Measurements from ENCODE around the gene RCE1.

Gene RCE1

DNA sequence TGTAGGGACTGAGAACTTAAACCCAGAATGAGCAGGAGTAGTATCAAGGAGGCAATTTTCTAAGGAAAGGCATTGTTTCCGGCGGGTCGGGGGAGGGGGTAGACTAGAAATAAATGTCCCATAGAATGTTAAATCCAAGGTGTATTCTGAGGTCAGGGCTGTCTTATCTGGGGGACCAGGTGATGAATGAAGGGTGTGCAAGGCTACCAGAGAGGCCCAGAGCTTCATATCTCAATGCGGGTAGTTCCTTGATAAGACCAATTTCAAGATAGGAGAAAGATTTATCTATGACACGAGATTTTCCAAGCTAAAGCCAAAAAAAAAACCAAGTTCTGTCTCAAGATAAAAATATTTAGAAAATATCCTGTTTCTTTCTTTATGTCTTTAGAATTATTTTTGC lies 8.3 kb upstream of the RCE1 start:
- DNase-seq (ENCODE audit: low read depth) = no peak
- TF ChIP-seq CTCF (IDR thresholded peaks at IDR 0.05; ENCODE audit: control insufficient read depth, insufficient read depth, low read depth, low read length, missing control alignments) = no peak
- no peak overlapping the region for H3K4me3 ChIP-seq (ENCODE audit: control insufficient read depth, low read depth, low read length)

DNA sequence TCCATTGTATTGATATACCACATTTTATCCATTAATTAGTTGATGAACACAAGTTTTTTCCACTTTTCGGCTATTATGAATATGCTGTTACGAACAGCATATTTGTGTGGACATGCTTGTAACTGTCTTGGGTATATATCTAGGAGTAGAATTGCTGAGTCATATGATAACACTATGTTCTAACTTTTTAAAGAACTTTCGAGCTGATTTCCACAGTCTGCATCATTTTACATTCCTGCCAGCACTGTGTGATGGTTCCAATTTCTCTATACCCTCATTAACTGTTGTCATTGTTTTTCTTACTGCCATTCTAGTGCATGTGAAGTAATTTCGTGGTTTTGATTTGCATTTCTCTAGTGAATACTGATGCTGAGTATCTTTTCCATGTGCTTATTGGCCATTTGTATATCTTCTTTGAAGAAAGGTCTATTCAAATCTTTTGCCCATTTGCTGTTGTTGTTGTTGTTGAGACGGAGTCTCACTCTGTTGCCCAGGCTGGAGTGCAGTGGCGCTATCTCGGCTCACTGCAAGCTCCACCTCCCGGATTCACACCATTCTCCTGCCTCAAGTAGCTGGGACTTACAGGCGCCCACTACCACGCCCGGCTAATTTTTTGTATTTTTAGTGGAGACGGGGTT lies 7.4 kb upstream of the RCE1 start:
- no peak overlapping the region for H3K4me3 ChIP-seq (ENCODE audit: control insufficient read depth, low read depth, low read length)
- peak; percentile 52 for DNase-seq (ENCODE audit: low read depth)
- TF ChIP-seq CTCF (IDR thresholded peaks at IDR 0.05; ENCODE audit: control insufficient read depth, insufficient read depth, low read depth, low read length, missing control alignments) = no peak

DNA sequence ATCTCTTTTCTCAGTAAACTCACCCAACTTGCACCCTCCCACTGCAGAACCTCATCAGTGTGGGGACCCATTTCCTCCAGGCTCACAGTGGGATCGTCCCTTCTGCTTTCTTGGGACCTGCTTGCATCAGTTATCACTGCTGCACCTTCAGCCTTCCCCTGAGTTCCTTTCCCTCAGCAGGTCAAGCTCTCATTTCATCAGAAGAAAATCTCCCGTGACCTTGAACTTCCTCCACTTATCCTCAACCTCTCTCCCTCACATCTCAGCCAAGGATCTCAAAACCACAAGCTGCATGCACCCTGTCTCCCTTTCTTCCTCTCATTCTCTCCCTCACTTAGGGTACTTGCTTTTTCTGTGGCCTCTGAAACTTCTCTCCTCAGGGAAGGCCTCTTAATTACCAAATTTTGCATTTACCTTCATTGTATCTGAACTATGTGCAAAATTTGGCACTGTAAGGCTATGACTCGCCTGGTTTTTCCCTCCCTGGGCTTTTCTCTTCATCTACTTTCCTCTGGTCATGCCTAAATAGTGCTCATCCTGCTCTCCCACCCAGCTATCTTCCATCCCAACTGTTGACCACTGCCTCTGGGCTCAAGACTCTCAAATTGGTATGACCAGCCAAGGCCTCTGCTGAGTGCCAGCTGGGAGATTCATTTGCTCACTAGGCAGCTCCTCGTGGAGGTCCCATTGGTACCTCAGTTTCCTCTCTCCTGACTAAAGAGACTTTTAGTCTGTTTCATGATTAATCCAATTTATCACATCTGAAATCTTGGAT lies 2.7 kb upstream of the RCE1 start:
- no peak overlapping the region for H3K4me3 ChIP-seq (ENCODE audit: control insufficient read depth, low read depth, low read length)
- TF ChIP-seq CTCF (IDR thresholded peaks at IDR 0.05; ENCODE audit: control insufficient read depth, insufficient read depth, low read depth, low read length, missing control alignments) = no peak
- DNase-seq (ENCODE audit: low read depth) = no peak

DNA sequence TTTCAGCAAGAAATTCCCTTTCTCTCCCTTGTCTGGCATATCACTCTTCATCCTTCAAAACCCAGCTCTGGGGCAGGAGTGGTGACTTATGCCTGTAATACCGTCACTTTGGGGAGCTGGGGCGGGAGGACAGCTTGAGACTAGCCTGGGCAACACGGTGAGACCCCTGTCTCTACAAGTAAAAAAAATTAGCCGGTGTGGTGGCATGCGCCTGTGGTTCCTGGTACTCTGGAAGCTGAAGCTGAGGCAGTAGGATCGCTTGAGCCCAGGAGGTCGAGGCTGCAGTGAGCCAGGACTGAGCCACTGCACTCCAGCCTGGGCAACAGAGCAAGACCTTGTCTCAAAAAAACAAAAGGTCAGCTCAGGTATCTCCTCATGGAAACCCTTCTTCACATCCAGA lies 1.4 kb upstream of the RCE1 start:
- no peak for TF ChIP-seq CTCF (IDR thresholded peaks at IDR 0.05; ENCODE audit: control insufficient read depth, insufficient read depth, low read depth, low read length, missing control alignments)
- peak overlapping the region; percentile 98 for H3K4me3 ChIP-seq (ENCODE audit: control insufficient read depth, low read depth, low read length)
- no peak for DNase-seq (ENCODE audit: low read depth)

GRCh38 chr11:66842501-66842895 lies 743 bp upstream of the RCE1 start:
- H3K4me3 ChIP-seq (ENCODE audit: control insufficient read depth, low read depth, low read length) = peak overlapping the region; percentile 98
- no peak for TF ChIP-seq CTCF (IDR thresholded peaks at IDR 0.05; ENCODE audit: control insufficient read depth, insufficient read depth, low read depth, low read length, missing control alignments)
- DNase-seq (ENCODE audit: low read depth) = no peak

GRCh38 chr11:66843776-66844495 lies 695 bp downstream of the RCE1 start:
- TF ChIP-seq CTCF (IDR thresholded peaks at IDR 0.05; ENCODE audit: control insufficient read depth, insufficient read depth, low read depth, low read length, missing control alignments) = no peak
- peak overlapping the region; percentile 98 for H3K4me3 ChIP-seq (ENCODE audit: control insufficient read depth, low read depth, low read length)
- DNase-seq (ENCODE audit: low read depth) = no peak
